K562 (cell line): ENCODE results near the gene RNF13. TPM values are rescaled to one million over a fixed set of nuclear protein-coding genes. Genes with fewer than 3 reads are reported as not detected.
A peak's percentile ranks its signal among the peaks of the same experiment; 100 is the strongest.

Source experiments
- NR2C2 ChIP-seq, 2 experiments: fragments of 200-800 bp in 1 of 2; sonication (Bioruptor generic) in 1 of 2; sonication (generic) in 1 of 2; formaldehyde crosslinking in 1 of 2; IDR thresholded peaks; 2 replicates each; pipeline versions ENCODE4 v1.6.1 to v1.8.0; 2016 to 2022; ENCODE audit warnings: mild to moderate bottlenecking in 1 of 2, missing compliant biosample characterization in 1 of 2, missing genetic modification characterization in 1 of 2, missing genetic modification reagents in 1 of 2
- PBX2 ChIP-seq, 2 experiments: IDR thresholded peaks in 1 of 2; conservative IDR thresholded peaks in 1 of 2; 2 replicates each; pipeline ENCODE4 v1.6.1; 2016; ENCODE audit warnings: low read depth in 2 of 2, mild to moderate bottlenecking in 1 of 2, missing compliant biosample characterization in 1 of 2, missing genetic modification characterization in 1 of 2, moderate library complexity in 1 of 2
- PHF8 ChIP-seq: fragments of 200-600 bp; sonication (generic); IDR thresholded peaks from 2 replicates; pipeline ENCODE4 v1.6.1; 2012; ENCODE audit warnings: mixed run types, mild to moderate bottlenecking, inconsistent platforms, low read length, moderate library complexity, borderline replicate concordance
- SP2 ChIP-seq: IDR thresholded peaks from 2 replicates; pipeline ENCODE4 v1.6.1; 2011; ENCODE audit warnings: mild to moderate bottlenecking, low read depth, low read length, moderate library complexity; ENCODE audit not compliant: poor library complexity, severe bottlenecking; ENCODE audit errors: extremely low read depth
- TCF15 ChIP-seq: fragments of 250-450 bp; sonication (Bioruptor Pico); IDR thresholded peaks from 2 replicates; pipeline ENCODE4 v1.8.0; 2022; ENCODE audit warnings: moderate library complexity, mild to moderate bottlenecking, inconsistent platforms
- ZNF3 ChIP-seq: fragments of 250-450 bp; sonication (Bioruptor Pico); IDR thresholded peaks from 2 replicates; pipeline ENCODE4 v1.5.0; 2021; ENCODE audit warnings: mild to moderate bottlenecking, moderate library complexity
- polyA plus RNA-seq, 8 experiments: library from polyadenylated mRNA; depleted of rRNA in 4 of 8; stranded (reverse) in 5 of 8; unstranded in 3 of 8; fragments of >200 nt; fragmentation: Nextera tagmentation in 2 of 8; fragmentation: Illumina TruSeq in 1 of 8; extraction: Ambion mirVana in 2 of 8; extraction: Trizol in 1 of 8; gene quantifications; 2 replicates each; pipeline versions ENCODE4 v1.2.1 to v1.2.3, GENCODE V29; 2011 to 2014; ENCODE audit warnings: inconsistent platforms in 1 of 8, missing spikeins in 1 of 8
- total RNA-seq, 7 experiments: library from RNA; depleted of rRNA in 6 of 7; stranded (reverse); fragments of >200 nt in 6 of 7; fragmentation: Illumina TruSeq in 2 of 7; extraction: Trizol in 2 of 7; gene quantifications; 2 replicates each; pipeline versions ENCODE4 v1.2.1 to v1.2.3, GENCODE V29; 2011 to 2021; ENCODE audit warnings: low replicate concordance in 1 of 7

Gene RNF13
- total and polyA plus RNA-seq, 9 of the 15 experiments (the other 6 are each of a cell fraction or from before 2014, with no cell fraction given): 12.7 to 35.8 (median 18.9) TPM

GRCh38 chr3:149812606-149813366, at the start of gene RNF13 (continued):
- peak; percentile 63 for TF ChIP-seq PBX2 (CRISPR knock-in tag; IDR thresholded peaks at IDR 0.05; ENCODE audit: low read depth)
- TF ChIP-seq PBX2 (tag; conservative IDR thresholded peaks at IDR 0.05; ENCODE audit: low read depth): peak; percentile 96
- no peak for TF ChIP-seq TCF15
- no peak for TF ChIP-seq NR2C2 (CRISPR knock-in tag; IDR thresholded peaks at IDR 0.05)
- TF ChIP-seq NR2C2 (tag; IDR thresholded peaks at IDR 0.05): no peak
- no peak for TF ChIP-seq ZNF3
- TF ChIP-seq SP2: peak; percentile 85
- peak; percentile 71; the same call in 1 of the 2 replicates for TF ChIP-seq PHF8
